GM18858 (cell line): Measurements from ENCODE around the gene NBEAL1.
"Not testable (repeated sequence)": the region's sequence is repeated elsewhere in the genome, so short reads cannot be mapped to it uniquely, and the experiment has no call there.

Experiments used
- ATAC-seq: cut with Tn5 transposase; IDR thresholded peaks from one replicate; pipeline ENCODE4 v1.9.1; 2021; ENCODE audit not compliant: unreplicated experiment

Gene NBEAL1

DNA sequence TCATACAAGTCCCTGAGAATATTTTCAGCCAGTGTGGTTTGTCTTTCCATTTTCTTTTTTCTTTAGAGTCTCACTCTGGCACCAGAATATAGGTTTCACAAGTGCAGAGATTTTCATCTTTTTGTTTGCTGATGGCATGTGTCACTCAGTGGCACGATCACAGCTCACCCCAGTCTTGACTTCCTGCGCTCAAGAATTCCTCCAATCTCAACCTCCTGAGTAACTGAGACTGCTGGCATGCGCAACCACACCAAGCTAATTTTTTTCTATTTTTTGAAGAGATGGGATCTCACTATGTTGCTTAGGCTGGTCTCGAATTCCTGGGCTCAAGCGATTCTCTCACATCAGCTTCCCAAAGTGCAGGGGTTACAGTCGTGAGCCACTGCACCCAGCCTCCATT, 23.9 kb downstream of the NBEAL1 start:
- no peak for ATAC-seq

DNA sequence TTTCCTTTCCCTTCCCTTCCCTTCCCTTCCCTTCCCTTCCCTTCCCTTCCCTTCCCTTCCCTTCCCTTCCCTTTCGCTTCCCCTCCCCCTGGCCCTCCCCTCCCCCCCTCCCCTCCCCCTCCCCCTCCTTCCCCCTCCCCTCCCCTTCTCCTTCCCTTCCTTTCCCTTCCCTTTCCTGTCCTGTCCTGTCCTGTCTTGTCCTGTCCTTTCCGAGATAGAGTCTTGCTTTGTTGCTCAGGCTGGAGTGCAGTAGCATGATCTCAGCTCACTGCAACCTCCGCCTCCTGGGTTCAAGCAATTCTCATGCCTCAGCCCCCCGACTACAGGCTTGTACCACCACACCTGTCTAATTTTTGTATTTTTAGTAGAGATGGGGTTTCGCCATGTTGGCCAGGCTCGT, 24.5 kb downstream of the NBEAL1 start:
- ATAC-seq, result not testable (repeated sequence)

DNA sequence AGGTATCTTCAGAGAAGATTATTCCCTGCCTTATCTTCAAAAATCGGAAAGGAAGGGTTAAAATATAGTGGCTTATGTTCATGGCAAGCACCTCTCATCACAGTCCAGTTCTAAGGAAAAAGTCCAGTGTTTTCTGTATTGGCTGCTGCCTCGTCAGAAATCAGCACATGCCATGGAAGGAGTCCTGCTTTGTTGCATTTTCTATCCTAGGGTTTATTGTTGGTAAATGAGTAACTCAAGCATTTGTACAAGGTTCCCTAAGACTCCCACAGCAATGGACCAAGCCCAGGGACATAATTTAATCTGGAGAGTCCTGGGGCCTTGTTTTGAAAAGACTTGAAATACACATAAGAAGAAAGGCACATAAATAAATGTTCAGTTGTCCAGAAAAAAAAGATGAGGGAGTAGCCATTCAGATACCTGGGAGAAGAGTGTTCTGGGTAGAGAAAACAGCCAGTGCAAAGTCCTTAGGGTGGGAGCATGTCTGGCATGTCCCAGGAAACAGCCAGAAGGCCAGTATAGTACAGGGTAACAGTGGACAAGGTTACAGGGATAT, 26.4 kb downstream of the NBEAL1 start:
- ATAC-seq, result no peak

DNA sequence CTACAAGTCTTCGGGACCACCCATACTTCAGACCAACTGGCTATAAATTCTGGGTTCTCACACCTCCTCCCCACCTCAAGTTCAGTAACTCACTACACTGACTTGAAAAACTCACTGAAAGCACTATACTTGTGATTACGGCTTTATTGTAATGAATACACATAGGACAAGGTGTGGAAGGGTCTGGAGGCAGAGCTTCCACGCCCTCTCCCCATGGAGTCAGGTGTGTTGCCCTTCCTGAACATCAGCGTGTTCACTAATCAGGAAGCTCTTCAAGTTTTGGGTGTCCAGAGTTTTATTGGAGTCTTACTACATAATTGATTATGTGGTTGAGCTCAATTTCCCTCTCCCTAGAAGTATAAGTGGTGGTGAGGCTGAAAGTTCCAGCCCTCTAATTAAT, 27.5 kb downstream of the NBEAL1 start:
- ATAC-seq, result no peak

GRCh38 chr2:203043226-203043625, 28.6 kb downstream of the NBEAL1 start:
- no peak for ATAC-seq

DNA sequence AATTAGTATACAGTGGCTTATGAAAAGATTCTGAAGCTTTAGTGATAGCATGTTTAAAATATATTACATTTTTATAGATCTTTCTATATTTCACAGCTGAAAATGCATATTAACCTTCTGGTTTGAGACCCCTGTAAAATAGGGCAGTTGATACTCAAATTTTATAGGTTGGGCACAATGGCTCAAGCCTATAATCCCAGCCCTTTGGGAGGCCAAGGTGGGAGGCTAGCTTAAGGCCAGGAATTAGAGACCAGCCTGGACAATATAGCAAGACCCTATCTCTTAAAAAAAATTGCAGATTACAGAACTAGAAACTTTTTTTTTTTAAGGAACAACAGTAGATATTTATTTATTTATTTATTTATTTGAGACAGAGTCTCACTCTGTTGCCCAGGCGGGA, 31.2 kb downstream of the NBEAL1 start:
- no peak for ATAC-seq

GRCh38 chr2:203052539-203052938, 37.9 kb downstream of the NBEAL1 start:
- ATAC-seq, result no peak

DNA sequence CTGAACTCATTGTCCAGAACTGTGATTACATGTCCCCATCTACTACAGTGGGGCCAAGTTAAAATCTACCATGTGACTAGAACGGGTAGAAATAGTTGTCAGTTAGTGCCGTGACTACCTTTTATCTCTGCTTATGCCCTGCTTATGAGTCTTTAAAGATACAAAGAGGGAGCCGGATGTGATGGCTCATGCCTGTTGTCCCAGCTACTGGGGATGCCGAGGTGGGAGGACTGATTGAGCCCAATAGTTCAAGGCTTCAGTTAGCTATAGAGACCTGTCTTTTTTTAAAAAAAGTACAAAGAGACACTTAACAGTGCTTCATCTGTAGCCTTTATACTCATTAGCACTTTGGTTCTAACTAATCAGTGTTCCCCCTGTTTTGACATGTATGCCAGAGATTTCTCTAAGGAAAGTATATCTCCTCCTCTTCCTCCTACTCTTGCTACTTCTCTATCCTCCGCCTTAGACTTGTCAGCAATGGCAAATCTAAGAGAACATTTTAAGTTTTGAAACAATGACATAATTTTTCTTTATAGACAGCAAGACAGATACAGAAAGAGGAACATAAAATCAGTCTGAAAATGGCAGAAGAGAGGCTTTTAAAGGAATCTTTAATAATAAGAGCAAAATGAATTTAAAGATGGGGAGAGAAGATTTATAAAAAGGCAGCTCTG, 45.0 kb downstream of the NBEAL1 start:
- no peak for ATAC-seq

DNA sequence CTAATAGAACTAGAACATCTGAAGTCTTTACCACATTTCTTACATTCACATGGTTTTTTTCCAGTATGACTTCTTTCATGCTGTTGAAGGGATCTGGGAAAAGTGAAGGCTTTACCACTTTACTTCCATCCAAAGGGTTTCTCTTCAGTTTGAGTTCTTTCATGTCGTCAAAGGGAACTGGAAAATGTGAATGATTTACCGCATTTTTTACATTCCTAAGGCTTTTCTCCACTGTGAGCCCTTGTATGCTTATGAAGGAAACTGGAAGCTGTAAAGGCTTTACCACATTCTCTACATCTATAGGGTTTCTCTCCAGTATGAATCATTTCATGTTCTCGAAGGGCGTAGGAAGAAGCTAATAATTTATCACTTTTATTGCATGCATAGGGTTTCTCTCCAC, 46.7 kb downstream of the NBEAL1 start:
- ATAC-seq, result no peak

DNA sequence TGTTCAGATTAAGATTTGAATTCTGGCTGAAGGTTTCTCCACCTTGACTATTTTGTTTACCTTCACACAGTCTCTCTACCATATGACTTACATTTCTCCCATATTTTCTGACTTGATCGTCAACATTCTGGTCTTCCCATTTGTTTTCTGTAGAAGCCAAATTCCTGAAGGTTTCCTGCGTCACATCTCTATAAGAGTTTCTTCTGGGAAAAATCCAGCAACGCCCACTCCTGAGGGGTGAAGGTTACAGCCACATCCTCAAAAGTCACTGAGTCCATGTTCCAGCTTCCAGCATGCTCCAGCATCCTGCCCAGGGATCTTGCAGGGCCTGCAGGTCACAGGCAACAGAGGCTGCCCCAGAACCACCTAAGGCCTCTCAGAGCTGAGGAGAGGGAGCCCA, 47.5 kb downstream of the NBEAL1 start:
- no peak for ATAC-seq

GRCh38 chr2:203066519-203067091, 51.9 kb downstream of the NBEAL1 start:
- not testable (repeated sequence) for ATAC-seq

GRCh38 chr2:203070701-203071100, 56.0 kb downstream of the NBEAL1 start:
- ATAC-seq, result no peak

GRCh38 chr2:203071148-203071547, 56.5 kb downstream of the NBEAL1 start:
- ATAC-seq, result no peak

DNA sequence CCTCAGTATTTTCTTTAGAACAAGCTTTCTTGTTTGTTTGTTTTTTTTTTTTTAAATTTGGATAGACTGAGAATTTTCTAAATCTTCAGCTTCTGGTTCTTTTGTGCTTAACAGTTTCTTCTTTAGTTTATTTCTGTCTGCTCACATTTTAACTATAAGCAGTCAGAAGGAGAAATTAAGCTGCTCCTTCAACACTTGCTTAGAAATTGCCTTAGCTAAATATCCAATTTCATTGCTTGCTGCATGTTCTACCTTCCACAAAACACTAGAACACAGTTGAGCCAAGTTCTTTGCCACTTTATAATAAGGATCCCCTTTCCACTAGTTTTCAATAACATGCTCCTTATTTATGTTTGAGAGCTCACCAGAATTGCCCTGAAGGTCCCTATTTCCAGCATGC, 57.7 kb downstream of the NBEAL1 start:
- no peak for ATAC-seq

DNA sequence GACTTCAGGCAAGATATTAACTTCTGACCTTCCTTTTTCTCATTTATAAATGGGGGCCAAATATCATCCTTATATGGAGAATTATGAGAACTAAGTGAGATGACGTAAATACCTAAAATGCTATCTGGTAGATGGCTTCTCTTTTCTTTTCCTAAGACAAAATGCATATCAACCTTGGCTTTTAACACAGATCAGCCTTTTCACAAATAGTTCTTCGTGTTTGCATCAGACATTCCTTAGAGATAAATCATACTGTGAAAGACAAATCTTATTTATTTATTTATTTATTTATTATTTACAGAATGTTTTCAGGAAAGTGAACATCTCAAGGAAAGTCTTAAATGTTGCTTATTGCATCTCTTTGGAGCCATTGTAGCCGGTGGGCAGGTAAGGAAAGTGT, 62.8 kb downstream of the NBEAL1 start:
- ATAC-seq, result no peak

DNA sequence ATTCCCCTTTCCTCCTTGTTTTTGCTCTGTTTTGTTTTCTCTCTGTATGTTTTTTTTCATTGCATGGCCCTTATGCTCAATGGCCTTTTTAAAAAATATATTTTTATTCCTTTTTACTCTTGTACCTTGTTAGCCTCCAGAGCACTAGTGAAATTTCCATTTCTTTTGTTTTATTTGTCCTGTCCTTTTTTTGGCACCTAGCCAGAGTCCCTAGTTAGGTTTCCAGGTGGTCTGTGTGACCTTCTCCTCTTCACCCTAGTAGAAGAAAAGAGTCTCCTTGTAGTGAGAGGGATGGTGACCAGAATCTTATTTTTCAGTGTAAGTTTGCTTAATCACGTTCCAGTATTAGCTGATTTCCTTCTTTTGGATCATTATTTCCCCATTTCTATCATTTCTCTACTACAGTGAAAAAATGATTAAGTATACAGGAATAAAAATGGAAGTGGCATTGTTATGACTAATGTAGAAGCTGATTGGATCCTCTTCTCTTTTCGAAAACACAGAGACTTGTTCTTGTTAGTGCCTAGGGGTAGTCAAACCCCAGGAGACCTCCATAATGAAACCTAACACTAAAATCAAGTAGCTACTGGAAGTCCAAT, 65.9 kb downstream of the NBEAL1 start:
- no peak for ATAC-seq

GRCh38 chr2:203083328-203083727, 68.7 kb downstream of the NBEAL1 start:
- ATAC-seq, result no peak

DNA sequence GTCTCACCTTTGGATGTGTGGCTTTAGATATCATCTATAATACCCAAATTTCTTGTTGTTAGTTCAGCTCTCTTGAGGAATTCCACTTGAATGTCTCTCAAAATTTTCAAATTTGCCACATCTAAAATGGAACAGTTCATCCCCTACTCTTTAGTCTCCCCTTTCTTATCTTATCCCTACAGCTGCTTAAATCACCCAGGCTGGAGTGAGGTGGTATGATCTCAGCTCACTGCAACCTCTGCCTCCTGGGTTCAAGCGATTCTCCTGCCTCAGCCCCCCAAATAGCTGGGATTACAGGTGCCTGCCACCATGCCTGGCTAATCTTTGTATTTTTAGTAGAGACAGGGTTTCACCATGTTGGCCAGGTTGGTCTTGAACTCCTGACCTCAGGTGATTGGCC, 71.7 kb downstream of the NBEAL1 start:
- ATAC-seq, result not testable (repeated sequence)

GRCh38 chr2:203090721-203091120, 76.0 kb downstream of the NBEAL1 start:
- not testable (repeated sequence) for ATAC-seq

DNA sequence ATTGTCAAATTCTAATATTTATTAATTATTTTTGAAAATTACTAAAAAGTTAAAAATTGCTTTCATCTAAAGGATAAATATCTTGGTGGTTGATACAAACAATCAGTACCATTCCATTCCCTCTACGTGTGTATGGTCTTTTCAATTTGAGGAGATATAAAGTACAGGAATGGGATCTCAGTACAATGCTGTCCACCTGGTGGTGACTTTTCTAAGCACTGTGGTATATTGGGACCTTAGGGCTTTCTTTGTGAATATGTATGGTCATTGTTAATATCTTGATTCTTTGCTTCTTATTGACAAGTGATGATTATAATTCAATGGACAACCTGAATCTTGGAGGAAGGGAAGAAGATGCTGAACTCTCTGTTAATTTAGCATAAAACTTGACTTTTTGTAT, 83.1 kb downstream of the NBEAL1 start:
- ATAC-seq, result no peak

DNA sequence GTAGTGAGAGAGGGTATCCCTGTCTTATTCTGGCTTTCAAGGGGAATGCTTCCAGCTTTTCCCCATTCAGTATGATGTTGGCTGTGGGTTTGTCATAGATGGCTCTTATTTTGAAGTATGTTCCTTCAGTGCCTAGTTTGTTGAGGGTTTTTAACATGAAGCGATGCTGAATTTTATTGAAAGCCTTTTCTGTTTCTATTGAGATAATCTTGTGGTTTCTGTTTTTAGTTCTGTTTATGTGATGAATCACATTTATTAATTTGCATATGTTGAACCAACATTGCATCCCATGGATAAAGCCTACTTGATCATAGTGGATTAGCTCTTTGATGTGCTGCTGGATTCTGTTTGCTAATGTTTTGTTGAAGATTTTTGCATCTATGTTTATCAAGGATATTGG, 87.7 kb downstream of the NBEAL1 start:
- ATAC-seq, result not testable (repeated sequence)

- ATAC-seq, result no peak
These were observed 89.6 kb downstream of the NBEAL1 start for GRCh38 chr2:203104273-203104672.
